Astrocyte of the hippocampus (primary cell): ENCODE results near the gene CHSY1.
A peak's percentile ranks its signal among the peaks of the same experiment; 100 is the strongest.

Experiments
- DNase-seq: peaks from one replicate; pipeline ENCODE4 v3.0.0; 2011; ENCODE audit warnings: low read depth, low spot score

Gene CHSY1

DNA sequence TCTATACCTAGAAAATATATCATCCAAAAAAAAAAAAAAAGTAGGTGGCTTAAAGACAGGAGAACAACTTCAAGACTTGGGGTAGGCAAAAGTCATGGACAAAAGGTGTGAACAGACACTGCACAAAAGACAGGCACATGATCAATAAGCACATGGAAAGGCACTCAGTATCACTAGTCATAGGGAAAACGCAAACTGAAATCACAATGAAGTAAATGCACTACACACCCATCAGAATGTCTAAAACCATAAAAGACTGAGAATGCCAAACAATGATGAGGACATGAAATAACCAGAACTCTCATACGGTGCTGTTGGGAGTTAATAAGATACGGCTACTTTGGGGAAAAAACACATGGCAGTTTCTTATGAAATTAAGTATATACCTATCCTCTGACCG lies 40.0 kb downstream of the CHSY1 start:
- no peak for DNase-seq

DNA sequence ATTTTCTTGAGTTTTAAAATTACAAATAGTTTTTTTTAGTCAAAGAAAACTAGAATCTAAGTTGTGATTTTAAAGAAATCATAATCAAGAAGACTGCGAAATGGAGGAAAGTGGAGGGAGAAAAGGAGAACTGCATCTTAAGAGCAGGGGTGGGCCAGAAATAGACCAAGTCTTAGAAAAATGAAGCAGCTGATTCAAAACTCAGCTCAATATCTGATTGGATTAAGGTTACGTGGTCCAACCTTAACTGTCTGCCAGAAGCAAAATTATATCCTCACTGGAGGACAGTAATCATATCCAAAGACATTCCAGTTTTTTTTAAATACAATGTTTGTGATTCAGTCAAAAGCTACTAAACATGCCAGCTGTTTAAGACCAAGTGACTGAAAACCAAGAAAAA lies 41.4 kb downstream of the CHSY1 start:
- DNase-seq: no peak

GRCh38 chr15:101210058-101210457 lies 41.8 kb downstream of the CHSY1 start:
- DNase-seq: no peak

GRCh38 chr15:101209285-101209845 lies 42.5 kb downstream of the CHSY1 start:
- no peak for DNase-seq

DNA sequence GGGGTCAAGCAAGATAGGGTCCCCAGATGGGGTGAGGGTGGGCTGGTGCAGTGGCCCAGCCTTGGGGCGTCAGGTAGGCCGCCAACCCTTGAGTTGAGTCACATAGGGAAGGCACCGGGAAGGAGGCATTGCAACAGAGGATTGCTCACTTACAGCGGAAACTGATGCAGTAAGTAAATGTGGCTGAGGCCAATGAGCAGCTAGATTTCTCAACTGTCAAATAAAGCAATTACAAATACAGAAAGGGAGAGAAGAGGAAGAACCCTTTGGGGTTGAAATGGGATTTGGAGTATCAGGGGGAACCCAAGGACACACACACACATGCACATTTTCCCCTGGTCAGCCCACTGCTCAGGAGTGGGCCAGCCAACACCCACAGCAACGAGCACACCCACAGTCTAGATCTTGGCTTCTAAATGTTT lies 44.0 kb downstream of the CHSY1 start:
- no peak for DNase-seq

DNA sequence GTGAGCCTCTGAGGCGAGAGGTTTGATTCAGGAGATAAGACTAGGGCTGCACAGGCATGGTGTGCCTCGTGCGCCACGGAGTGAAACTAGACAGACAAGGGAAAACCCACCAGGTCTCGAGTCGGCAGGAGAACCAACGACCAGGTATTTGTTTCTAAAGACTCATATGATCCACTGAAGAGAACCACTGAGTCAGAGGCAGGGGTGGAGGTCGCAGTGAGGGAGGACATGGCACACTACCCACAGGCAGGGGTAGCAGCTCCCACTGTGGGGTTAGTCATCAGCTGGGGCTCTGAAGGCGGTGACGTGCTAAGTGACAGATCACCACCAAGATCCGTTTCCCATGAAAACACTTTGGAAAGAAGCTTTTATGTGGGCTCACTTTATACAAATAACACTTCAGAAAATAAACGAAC lies 45.7 kb downstream of the CHSY1 start:
- peak; percentile 85 for DNase-seq

GRCh38 chr15:101204739-101205535 lies 46.9 kb downstream of the CHSY1 start:
- no peak for DNase-seq

GRCh38 chr15:101203607-101204189 lies 48.1 kb downstream of the CHSY1 start:
- DNase-seq: no peak

DNA sequence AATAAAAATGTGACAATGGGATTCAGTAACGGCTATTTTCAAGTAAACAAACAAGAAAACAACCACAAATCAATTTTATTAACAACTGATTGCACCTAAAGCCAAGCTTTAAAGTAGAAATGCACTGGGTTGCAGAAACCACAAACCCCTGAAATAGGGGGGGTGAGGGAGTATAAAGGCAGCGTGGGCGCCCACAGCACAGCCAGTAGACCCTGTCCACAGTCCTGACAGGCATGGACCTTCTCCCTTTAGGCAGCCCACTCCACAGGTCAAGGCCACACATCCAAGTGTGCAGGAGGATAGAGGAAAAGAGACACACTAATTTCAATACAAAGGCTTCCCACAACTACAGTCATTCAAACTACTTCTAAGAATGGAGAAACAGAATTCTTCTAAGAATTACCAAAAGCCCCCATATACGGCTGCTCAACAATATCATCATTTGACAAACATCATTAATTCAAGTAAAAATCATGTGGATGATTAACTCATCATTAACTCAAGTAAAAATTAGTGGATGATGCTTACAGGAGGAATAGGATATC lies 48.7 kb downstream of the CHSY1 start:
- no peak for DNase-seq

GRCh38 chr15:101201411-101202174 lies 50.3 kb downstream of the CHSY1 start:
- DNase-seq: peak; percentile 97

- no peak for DNase-seq
These were observed 51.7 kb downstream of the CHSY1 start for GRCh38 chr15:101200181-101200580.

DNA sequence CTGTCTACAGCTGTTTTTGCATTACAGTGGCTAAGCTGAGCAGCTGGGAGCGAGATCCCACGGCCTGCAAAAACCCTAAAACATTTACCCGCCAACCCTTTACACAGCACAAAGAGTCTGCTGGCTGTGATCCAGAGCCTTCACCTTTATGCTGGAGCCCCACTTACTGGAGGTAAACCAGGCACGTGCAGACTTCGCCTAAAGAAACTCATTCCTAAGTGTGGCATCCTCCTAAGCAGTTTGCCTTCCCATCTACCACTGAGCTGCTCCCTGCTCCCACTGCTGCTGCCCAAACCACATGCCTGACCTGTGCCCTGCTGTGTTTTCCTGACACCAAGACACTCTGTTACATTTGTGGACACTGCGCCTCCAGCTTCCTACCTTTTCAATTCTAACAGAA lies 53.0 kb downstream of the CHSY1 start:
- no peak for DNase-seq

GRCh38 chr15:101198031-101198575 lies 53.7 kb downstream of the CHSY1 start:
- no peak for DNase-seq

GRCh38 chr15:101194546-101195125 lies 57.2 kb downstream of the CHSY1 start:
- DNase-seq: no peak

DNA sequence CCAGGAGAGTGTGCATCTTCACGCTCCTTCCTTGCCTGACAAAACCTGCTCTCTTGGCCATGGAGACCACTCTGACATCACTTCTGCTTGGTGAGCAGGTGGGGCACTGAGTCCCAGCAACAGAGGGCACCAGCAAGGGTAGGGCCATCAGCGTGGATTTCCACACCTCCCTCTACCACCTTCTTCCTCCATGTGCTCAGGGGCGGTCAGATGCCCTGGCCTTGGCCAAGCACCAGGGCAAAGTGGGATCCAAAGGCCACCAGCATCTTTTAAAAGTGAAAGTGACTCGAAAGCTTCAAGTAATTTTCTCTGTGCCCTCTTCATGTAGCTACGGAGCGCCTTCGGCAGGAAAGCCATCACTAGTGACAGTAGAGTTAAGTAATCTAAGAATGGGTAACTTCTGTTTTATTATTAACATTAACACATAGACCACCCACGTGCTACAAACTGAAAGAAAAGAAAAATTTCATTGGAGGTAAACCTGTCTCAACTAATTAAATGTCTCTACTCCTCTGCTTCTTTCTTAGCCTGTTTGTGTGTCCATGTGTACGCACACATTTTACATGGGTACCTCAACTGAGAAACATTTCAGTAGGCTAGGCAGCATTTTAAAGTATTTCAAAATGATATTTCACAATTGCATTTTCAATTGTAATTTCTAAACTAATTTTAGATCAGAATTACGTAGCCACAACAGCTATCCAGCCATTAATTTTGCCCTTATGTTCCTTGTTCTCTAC lies 57.9 kb downstream of the CHSY1 start:
- no peak for DNase-seq

GRCh38 chr15:101193120-101193644 lies 58.7 kb downstream of the CHSY1 start:
- DNase-seq: no peak

- no peak for DNase-seq
These were observed 59.8 kb downstream of the CHSY1 start for GRCh38 chr15:101192081-101192480.

DNA sequence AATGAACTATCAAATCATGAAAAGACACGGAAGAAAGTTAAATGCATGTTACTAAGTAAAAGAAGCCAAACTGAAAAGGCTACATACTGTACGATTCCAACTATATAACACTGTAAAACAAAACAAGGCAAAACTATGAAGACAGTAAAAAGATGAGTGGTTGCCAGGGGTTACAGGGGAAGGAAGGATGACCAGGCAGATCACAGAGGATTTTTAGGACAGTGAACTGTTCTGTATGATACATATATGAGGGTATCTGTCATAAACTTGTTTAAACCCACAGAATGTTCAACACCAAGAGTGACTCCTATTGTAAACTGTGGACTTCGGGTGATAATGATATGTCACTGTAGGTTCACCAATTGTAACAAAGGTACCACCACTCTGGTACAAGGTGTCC lies 60.6 kb downstream of the CHSY1 start:
- DNase-seq: no peak

DNA sequence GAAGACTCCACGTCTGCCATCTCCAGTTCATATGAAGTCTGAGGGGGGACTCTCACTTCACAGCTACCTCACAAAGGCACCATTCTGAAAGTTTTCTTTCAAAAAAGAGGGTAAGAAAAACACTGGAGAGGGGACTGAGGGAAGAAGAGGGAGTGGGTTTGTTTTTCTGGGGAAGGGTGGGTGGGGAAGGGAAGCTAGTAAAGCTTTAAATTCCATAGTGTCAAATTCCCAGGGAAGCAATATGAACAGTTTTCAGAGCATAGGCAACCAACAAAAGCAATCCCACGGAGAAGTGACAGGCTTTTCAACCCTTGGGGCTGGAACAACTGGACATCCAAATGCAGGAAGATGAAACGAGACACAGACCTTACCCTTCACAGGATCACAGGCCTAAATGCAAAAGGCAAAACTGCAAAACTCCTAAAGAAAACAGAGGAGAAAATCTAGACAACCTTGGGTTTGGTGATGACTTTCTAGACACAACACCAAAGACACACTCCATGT lies 61.7 kb downstream of the CHSY1 start:
- DNase-seq: no peak

DNA sequence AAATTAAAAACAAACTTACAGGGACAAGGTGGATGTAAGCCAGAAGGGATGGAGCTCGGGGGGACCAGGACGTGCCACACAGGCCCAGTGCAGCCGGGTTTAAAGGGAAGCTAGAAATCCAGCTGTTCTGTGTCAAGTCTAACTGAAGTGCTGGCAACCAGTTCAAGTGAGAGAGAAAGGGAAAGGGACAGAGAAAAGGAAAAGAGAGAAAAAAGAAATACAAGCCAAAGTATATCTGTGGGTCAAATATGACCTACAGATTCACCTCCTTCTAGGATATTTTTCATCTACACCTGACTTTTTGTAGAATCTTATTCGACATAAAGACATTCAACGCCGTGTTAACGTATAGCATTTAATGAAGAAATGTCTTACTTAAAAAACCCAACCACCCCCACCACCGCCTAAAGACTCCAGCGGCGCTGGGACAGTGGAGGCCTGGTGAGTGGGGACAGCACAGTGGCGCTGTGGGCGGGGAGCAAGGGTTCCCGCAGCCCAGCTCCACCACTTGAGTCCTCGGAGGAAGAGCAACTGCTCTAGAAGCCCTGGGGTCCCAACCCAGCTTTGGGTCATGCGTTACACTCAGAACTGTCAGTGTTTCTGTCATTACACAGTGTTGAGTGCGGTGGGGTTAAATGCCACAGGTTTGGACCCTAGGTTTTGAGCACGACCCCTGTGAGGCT lies 62.3 kb downstream of the CHSY1 start:
- no peak for DNase-seq
